GM12872 (cell line): ENCODE data around the gene IL11RA.

Experiments
- TF ChIP-seq, protein P1 (sequence below): IDR thresholded peaks from 3 replicates; pipeline ENCODE4 v1.5.1; 2011; ENCODE audit warnings: low read depth, mild to moderate bottlenecking, low read length, moderate library complexity; ENCODE audit not compliant: insufficient read depth

IL11RA gene

DNA sequence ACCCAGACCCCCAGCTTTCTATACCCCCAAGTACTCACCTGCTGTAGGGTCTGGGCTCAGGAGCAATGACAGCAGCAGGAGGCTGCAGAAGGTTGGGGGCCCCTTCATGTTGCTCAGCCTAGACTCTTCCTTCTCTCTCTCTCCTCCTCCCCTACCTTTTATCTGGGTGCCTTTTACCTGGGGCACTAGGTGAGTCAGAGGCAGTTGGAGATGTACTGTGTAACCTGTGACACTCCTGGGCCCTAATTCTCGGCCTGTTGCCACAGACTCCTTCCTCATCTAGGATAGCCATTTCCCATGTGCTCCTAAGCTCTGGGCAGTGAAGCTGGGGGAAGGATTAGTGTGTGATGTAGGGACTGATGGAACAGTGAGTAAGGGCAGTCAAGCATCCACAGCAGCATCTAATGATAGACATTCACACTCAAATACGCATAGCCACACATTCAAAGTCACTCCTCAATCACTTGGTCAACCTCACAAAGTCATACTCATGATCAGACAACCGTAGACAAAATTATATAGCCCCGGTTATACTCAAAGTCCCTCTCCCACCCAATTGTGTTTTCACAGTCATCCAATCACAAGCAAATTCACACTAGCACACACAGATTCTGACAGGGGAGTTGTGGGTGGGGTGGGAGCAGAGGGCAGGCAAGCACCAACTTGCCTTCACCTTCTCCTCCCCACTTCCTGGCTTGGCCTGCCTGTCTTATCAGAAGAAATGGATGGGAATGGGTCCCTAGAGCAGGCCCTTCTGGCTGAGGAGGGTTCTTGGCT is 10.7 kb downstream of the IL11RA start, which contains the start of gene CCL27:
Gene CCL27, minus strand, starts transcription at position 132 of the 777 bp plus-strand sequence. Its CDS starts 24 bp downstream, at position 108.
- TF ChIP-seq, protein P1, sequence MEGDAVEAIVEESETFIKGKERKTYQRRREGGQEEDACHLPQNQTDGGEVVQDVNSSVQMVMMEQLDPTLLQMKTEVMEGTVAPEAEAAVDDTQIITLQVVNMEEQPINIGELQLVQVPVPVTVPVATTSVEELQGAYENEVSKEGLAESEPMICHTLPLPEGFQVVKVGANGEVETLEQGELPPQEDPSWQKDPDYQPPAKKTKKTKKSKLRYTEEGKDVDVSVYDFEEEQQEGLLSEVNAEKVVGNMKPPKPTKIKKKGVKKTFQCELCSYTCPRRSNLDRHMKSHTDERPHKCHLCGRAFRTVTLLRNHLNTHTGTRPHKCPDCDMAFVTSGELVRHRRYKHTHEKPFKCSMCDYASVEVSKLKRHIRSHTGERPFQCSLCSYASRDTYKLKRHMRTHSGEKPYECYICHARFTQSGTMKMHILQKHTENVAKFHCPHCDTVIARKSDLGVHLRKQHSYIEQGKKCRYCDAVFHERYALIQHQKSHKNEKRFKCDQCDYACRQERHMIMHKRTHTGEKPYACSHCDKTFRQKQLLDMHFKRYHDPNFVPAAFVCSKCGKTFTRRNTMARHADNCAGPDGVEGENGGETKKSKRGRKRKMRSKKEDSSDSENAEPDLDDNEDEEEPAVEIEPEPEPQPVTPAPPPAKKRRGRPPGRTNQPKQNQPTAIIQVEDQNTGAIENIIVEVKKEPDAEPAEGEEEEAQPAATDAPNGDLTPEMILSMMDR: no peak

DNA sequence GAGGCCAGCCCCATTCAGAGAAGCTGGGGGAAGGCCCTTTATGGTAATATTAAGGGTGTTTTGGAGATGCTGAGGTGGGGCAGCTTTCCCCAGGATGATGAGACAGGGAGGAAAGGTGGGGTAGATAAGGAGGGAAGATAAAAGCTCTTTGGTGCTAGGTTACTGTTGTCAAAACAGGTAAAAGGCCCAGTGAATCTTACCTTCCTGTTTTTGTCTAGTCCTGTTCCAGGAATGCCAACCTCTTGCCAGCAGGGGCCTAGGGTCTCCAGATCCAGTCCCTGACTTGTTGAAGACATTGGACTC is 11.3 kb downstream of the IL11RA start:
- TF ChIP-seq, protein P1: 0 out of 3 replicates have a peak, but pooled peaks have one; percentile 2

DNA sequence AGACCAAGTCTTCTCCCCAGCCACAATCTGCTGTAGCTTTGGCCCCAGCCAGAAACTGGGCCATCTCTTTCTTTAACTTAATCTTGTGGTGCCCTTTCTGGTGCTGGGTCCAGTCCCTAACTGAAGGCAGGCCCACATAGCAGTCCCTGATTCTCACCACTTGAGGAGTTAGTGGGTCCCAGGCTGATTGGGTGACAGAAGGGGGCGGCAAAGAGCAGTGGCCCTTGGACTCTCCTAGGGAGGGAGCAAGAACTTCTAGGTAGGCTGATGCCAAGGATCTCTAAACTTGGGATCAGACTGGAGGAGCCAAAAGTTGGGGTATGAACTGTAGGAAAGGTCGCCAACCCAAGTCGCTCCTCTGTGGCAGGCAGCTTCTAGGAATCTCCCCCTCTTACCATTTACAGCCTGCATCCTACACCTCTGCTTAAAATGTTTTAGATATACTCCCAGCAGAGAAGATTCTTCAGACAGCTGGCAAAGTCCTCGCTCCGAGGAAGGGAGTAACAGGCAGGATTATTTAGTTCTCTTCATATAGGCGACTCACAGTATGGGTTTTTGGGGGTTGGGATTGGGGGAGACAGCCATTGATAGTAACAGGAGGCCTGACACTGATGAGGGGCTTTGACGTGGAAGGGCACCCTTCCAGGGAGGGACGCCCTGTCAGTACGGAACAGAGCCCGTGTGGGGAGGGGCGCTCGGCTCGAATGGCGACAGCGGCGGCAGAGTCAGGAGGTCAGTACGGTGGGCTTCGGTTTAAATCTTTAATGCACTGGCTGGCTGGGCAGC is 12.5 kb downstream of the IL11RA start:
- TF ChIP-seq, protein P1: peak; percentile 95

DNA sequence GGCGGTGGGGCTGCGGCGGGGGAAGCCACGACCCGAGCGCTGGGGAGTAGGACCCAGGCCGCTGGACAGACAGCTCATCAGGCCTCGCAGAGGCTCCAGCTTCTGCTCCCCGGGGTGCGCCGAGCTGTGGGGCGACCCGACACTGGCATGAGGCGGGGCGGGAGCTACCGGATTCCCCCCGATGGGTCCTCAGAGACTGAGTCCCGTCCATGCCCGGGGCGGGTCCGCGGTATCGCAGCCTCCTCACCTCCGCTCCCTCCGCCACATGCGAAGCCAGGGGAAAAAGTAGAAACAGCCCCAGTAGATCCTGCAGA is 13.0 kb downstream of the IL11RA start:
- TF ChIP-seq, protein P1: no peak

DNA sequence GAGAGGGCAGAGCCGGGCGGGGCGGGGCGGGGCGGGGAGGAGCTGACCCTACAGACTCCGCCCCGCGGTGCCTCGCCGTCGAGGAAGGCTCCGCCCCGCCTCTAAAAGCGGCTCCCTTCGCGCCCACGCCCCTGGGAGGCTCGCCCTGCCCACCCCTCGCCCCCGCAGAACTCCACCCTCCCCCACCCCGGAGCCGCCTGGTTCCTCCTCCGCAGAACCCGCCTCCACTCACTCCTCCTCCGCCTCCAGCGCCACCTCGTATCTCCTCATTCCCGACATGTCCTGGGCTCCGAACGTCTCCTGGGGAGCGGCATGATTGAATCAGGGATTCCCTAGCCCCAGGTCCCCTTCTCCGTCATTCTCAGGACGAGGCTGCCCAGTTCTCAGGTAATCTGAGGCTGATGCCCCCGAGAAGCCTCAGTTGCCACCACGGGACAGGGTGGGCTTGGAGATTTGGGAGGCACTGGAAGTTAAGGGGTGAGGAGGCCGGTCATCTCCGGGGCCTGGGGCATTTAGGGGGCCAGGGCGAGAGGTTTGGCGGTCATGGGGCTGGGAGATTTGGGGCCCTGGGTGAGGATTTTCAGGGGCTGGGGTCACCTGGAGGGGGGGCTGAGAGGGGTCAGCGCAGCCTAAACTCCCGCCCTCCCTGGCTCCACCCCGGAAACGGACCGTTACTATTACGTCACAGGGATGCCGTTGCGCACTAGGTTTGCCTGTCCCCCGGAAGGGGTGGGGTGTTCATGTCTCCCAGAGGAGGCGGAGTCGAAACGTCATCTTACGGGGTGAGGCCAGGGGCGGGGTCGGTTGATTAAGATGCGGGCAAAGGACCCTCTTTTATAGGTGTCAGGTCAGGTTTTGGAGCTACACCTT is 13.6 kb downstream of the IL11RA start:
- TF ChIP-seq, protein P1: no peak

DNA sequence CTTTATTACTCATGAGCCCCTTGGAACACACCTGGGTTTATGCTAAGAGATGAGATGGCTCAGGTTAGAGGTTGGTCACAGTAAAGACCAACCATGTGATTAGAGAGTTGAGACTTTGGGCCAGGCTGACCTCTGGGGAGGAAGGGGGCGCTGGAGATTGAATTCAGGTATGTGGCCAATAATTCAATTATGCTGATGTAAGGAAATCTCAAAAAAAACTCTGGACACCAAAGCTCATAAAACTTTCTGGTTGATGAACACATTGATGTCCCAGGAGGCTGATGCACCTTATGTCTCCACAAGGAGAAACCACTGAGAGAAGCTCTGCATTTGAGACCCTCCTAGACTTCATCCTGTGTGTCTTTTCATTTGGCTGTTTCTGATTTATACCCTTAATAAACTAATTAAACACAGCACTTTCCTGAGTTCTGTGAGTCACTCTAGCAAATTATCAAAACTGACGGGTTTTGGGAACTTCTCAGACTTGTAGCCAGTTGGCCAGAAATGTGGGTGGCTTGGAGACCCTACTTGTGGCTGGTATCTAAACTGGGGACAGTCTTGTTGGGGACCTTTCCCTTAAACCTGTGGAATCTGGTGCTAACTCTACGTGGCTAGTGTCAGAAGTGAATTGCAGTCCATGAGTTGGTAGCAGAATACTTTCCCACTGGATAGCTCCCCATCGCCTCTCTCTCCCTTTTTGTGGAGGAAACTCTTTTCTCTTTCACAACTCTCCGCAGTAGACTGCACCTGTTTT is 18.0 kb downstream of the IL11RA start:
- TF ChIP-seq, protein P1: no peak
